AG09319 (cell line): Measurements from ENCODE around the gene PI16.

Experiments
- DNase-seq: peaks from one replicate; pipeline ENCODE4 v3.0.0-alpha.2; 2010; ENCODE audit warnings: low read depth; ENCODE audit errors: extremely low read depth
- CTCF ChIP-seq: IDR thresholded peaks from 2 replicates; pipeline ENCODE4 v1.5.1; 2011; ENCODE audit warnings: low read depth, mild to moderate bottlenecking, inconsistent platforms, low read length, moderate library complexity

The PI16 gene

GRCh38 chr6:36977470-36977941, 23.0 kb downstream of the PI16 start:
- TF ChIP-seq CTCF = peak; percentile 31
- DNase-seq = no peak

GRCh38 chr6:36978421-36979346, 24.1 kb downstream of the PI16 start:
- DNase-seq = no peak
- no peak for TF ChIP-seq CTCF

- peak; percentile 95 for TF ChIP-seq CTCF
- DNase-seq = peak; percentile 44
These were observed 24.8 kb downstream of the PI16 start for GRCh38 chr6:36979347-36979742.

GRCh38 chr6:36980129-36980528, 25.6 kb downstream of the PI16 start:
- no peak for TF ChIP-seq CTCF

GRCh38 chr6:36980876-36981619, 26.5 kb downstream of the PI16 start:
- TF ChIP-seq CTCF = no peak
- no peak for DNase-seq

More at GRCh38 chr6:36980129-36980528, 25.6 kb downstream of the PI16 start:
- DNase-seq = no peak

- no peak for DNase-seq
- no peak for TF ChIP-seq CTCF
These were observed 29.0 kb downstream of the PI16 start for GRCh38 chr6:36983538-36983937.
